ENCODE measurements around the gene MAD1L1.

The MAD1L1 gene

DNA sequence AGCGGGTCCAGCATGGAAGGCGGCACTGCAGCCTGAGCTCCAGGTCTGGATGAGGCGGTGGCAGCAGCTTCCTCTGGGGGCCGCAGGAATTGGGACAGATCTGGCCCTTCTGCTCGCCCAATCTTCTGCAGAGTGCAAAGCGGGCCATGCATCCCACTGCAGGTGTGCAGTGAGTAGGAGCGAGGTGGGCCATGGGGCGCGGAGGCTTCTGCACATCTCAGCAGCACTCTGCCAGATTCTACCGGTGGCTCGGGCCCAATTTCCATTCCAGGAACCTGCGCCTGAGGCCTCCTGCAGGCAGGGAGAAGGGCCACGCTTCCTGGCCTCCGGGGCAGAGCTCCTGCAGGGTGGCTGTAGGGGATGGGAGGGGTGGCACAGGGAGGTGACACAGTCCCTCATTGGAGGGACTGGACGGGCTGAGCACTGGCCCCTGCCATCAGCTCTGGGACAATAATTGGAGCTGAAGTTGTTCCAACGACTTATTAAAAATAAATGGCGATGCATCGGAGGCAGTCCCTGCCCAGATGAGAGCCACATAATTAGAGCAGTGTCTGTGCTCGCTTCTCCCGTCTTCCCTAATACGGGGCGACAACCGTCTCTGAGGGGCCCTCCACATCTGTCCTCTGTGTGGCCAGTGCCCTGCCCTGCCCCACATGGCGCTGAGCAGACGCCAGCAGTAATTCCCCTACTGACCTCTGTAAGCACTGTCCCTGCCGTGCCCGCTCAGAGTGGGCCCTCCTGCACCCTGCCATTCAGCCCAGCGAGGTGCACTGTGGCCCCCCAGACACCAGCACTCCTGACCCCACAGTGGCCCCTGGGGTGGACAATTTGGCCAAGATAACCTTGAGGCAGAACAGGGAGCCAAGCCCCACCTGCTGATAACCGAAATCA lies 365.1 kb downstream of the MAD1L1 start:
- Histone ChIP-seq H3K4me2 (ENCODE audit: low read length) (no peak overlapping the region), H3K27ac (ENCODE audit: low read depth, low read length) (no peak overlapping the region), H3K4me3 (ENCODE audit: low read length) (no peak overlapping the region), H3K4me1 (ENCODE audit: control insufficient read depth, low read length) (peaks cover 10% of the 10 kb centered on the region), H3K36me3 (ENCODE audit: control insufficient read depth, low read length) (peaks cover 3% of the 10 kb centered on the region; the same call in 1 of the 2 replicates), H3K27me3 (ENCODE audit: control insufficient read depth, low read length) (no peaks in the 10 kb centered on the region), H3K9me3 (ENCODE audit: control insufficient read depth, insufficient read depth, low read length) (peaks cover 19% of the 10 kb centered on the region), H3K79me2 (ENCODE audit: control insufficient read depth, low read length) (peaks cover 4% of the 10 kb centered on the region; the same call in 1 of the 2 replicates), H4K20me1 (ENCODE audit: control insufficient read depth, insufficient read depth, low read depth, low read length) (peaks cover 5% of the 10 kb centered on the region; the same call in 1 of the 2 replicates), H3F3A (ENCODE audit: control insufficient read depth, insufficient read depth) (peaks cover 5% of the 10 kb centered on the region; the same call in 1 of the 2 replicates), H3K9me2 (replicated peaks; ENCODE audit: control insufficient read depth, low read length) (no peaks in the 10 kb centered on the region)
- TF ChIP-seq, protein P1, sequence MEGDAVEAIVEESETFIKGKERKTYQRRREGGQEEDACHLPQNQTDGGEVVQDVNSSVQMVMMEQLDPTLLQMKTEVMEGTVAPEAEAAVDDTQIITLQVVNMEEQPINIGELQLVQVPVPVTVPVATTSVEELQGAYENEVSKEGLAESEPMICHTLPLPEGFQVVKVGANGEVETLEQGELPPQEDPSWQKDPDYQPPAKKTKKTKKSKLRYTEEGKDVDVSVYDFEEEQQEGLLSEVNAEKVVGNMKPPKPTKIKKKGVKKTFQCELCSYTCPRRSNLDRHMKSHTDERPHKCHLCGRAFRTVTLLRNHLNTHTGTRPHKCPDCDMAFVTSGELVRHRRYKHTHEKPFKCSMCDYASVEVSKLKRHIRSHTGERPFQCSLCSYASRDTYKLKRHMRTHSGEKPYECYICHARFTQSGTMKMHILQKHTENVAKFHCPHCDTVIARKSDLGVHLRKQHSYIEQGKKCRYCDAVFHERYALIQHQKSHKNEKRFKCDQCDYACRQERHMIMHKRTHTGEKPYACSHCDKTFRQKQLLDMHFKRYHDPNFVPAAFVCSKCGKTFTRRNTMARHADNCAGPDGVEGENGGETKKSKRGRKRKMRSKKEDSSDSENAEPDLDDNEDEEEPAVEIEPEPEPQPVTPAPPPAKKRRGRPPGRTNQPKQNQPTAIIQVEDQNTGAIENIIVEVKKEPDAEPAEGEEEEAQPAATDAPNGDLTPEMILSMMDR (IDR thresholded peaks at IDR 0.05; ENCODE audit: low read depth, low read length, poor library complexity, severe bottlenecking): no peak
- TF ChIP-seq EZH2phosphoT487 (IDR thresholded peaks at IDR 0.05; ENCODE audit: borderline replicate concordance, low read length): no peak

DNA sequence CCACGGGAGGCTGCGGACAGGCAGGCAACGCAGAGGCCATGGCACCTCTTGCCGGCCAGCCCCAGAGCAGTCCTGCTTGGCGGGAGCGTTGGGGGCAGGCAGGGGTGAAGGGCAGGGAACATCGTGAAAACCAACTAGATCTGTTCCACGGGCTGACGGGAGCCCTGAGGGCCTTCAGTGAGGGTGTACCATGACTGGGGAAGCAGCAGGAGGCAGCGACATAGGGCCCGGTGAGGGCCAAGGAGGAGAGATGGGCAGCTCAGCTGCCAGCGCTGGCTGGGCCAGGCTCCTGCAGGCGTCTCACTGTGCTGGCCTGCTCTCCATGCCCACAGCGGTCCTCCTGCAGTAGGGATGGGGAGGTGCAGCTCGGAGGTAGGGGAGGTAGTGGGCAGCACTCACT lies 366.1 kb downstream of the MAD1L1 start:
- no peak overlapping the region for H3K4me2 ChIP-seq (ENCODE audit: low read length)
- no peak overlapping the region for H3K4me3 ChIP-seq (ENCODE audit: low read length)
- H3K9me3 ChIP-seq (ENCODE audit: control insufficient read depth, insufficient read depth, low read length): peaks cover 9% of the 10 kb centered on the region
- TF ChIP-seq, protein P1 (IDR thresholded peaks at IDR 0.05; ENCODE audit: low read depth, low read length, poor library complexity, severe bottlenecking): no peak
- no peak for TF ChIP-seq EZH2phosphoT487 (IDR thresholded peaks at IDR 0.05; ENCODE audit: borderline replicate concordance, low read length)
- H3K27ac ChIP-seq (ENCODE audit: low read depth, low read length): no peak overlapping the region
- H3K4me1 ChIP-seq (ENCODE audit: control insufficient read depth, low read length): peaks cover 20% of the 10 kb centered on the region
- H3K79me2 ChIP-seq (ENCODE audit: control insufficient read depth, low read length): peaks cover 3% of the 10 kb centered on the region; the same call in 1 of the 2 replicates
- H3F3A ChIP-seq (ENCODE audit: control insufficient read depth, insufficient read depth): peaks cover 1% of the 10 kb centered on the region; the same call in 1 of the 2 replicates
- H3K27me3 ChIP-seq (ENCODE audit: control insufficient read depth, low read length): no peaks in the 10 kb centered on the region
- H4K20me1 ChIP-seq (ENCODE audit: control insufficient read depth, insufficient read depth, low read depth, low read length): peaks cover 5% of the 10 kb centered on the region; the same call in 1 of the 2 replicates
- no peaks in the 10 kb centered on the region for H3K9me2 ChIP-seq (replicated peaks; ENCODE audit: control insufficient read depth, low read length)
- no peaks in the 10 kb centered on the region for H3K36me3 ChIP-seq (ENCODE audit: control insufficient read depth, low read length)

DNA sequence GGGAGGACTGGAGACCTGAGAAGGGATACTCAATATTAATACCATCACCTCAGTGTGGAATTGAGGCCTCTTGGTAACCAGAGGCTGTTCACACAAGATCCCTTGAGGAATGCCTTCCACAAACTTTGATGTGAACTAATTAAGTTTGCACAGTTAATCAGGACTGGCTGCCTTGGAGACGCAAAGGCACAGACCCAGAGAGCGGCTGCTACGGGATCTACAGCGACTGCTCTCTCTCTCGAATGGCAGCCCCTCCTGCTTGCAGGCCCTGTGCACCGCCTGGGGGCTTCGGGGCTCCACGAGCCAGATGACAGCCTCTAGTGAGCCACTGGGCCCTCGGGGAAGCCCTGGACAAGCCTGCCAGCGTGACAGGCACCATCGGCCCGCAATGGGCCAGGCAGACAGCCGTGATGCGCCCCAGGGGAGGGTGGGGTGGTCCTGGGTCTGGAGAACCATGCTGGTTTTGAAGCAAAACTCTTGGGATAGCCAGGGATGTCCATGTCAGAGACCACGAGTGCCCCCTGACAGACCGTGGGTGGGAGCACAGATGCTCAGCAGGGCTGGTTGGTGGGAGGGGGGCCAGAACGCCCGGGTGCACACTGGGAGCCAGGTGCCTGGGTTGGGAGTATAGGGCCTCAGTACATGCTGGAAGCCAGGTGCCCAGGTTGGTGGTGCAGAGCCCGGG lies 367.0 kb downstream of the MAD1L1 start:
- no peaks in the 10 kb centered on the region for H3K36me3 ChIP-seq (ENCODE audit: control insufficient read depth, low read length)
- H3K4me2 ChIP-seq (ENCODE audit: low read length): no peak overlapping the region
- H3K9me2 ChIP-seq (replicated peaks; ENCODE audit: control insufficient read depth, low read length): no peaks in the 10 kb centered on the region
- no peaks in the 10 kb centered on the region for H3K79me2 ChIP-seq (ENCODE audit: control insufficient read depth, low read length)
- H3K4me1 ChIP-seq (ENCODE audit: control insufficient read depth, low read length): peaks cover 20% of the 10 kb centered on the region
- no peak overlapping the region for H3K27ac ChIP-seq (ENCODE audit: low read depth, low read length)
- no peak overlapping the region for H3K4me3 ChIP-seq (ENCODE audit: low read length)
- no peaks in the 10 kb centered on the region for H3K27me3 ChIP-seq (ENCODE audit: control insufficient read depth, low read length)
- peaks cover 5% of the 10 kb centered on the region; the same call in 1 of the 2 replicates for H4K20me1 ChIP-seq (ENCODE audit: control insufficient read depth, insufficient read depth, low read depth, low read length)
- H3K9me3 ChIP-seq (ENCODE audit: control insufficient read depth, insufficient read depth, low read length): peaks cover under 1% of the 10 kb centered on the region
- no peak for TF ChIP-seq EZH2phosphoT487 (IDR thresholded peaks at IDR 0.05; ENCODE audit: borderline replicate concordance, low read length)
- TF ChIP-seq, protein P1 (IDR thresholded peaks at IDR 0.05; ENCODE audit: low read depth, low read length, poor library complexity, severe bottlenecking): no peak
- H3F3A ChIP-seq (ENCODE audit: control insufficient read depth, insufficient read depth): no peaks in the 10 kb centered on the region
